GM23338 (cell line): Measurements from ENCODE around the gene RBPJL.

ENCODE experiments used
- CTCF ChIP-seq, 2 experiments: fragments of 200-600 bp in 1 of 2; sonication (generic) in 1 of 2; conservative IDR thresholded peaks; 2 replicates each; pipeline versions ENCODE4 v1.5.1 to v1.6.1; 2016 to 2017; ENCODE audit warnings: antibody characterized with exemption in 2 of 2, low read depth in 2 of 2, mild to moderate bottlenecking in 2 of 2, moderate library complexity in 1 of 2
- POLR2AphosphoS5 ChIP-seq: IDR thresholded peaks from 2 replicates; pipeline ENCODE4 v1.6.1; 2016; ENCODE audit warnings: antibody characterized with exemption, low read depth

- no peak for TF ChIP-seq POLR2AphosphoS5
- peak in 1 of 2 experiments; percentile 34; a peak in 1 of 4 replicates for TF ChIP-seq CTCF (conservative IDR thresholded peaks at IDR 0.05; ENCODE audit: low read depth in 2 of 2)
These were observed 1.6 kb downstream of the RBPJL start, which contains the start of gene MATN4 for GRCh38 chr20:45308117-45308778.
